ENCODE results near the gene NAMPT.

Gene NAMPT

DNA sequence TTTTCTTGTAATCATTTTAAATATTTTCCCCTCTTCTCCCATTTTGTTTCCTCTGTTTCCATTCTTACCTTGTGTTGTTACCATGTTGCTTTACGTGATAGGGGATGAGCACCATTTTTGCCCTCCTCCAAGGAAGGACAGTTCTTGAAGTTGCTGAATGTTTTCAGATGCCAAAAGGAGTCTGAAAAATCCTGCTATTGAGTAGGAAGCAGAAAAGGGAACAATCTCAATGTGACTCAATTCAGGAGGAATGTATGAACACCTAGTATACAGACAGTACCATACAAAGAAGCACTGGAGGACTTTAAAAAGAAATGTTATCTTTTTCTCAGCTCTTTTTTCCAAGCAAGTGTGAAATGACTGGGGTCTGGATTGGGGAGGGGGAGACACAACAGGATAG lies 5.1 kb upstream of the NAMPT start:
- no peak overlapping the region for H3K4me3 ChIP-seq
- DNase-seq (ENCODE audit: low read depth, low spot score) = no peak
- no peaks in the 10 kb centered on the region for H3K36me3 ChIP-seq (ENCODE audit: insufficient read depth, low read length)
- H3K9ac ChIP-seq (ENCODE audit: insufficient read length) = no peak overlapping the region
- H3K27ac ChIP-seq = no peak overlapping the region
- H3K9me3 ChIP-seq (ENCODE audit: low read depth, low read length) = no peaks in the 10 kb centered on the region
- TF ChIP-seq EZH2 (IDR thresholded peaks at IDR 0.05) = no peak
- no peak for TF ChIP-seq FOXP2 (optimal IDR thresholded peaks at IDR 0.05; ENCODE audit: control extremely low read depth, extremely low read length, insufficient read depth)
- no peak for TF ChIP-seq POLR2AphosphoS5 (IDR thresholded peaks at IDR 0.05; ENCODE audit: borderline replicate concordance, low read depth, low read length)

DNA sequence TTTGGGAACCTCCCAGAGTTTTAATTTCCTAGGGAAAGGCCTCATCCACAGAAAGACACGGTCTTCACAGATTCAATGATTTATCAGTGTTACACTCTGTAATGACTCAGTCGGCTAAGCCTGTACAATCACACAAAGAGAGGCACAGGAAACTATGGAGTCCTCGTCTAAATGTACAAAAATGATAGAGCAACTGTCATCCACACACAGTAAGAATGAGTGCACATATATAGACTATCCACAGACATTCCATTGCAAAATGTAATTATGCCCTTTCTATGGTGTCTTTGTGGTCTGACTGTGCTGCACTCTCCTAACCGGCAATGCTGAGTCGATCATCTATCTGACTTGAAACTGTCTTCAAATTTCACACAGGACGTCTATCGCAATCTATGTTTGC lies 3.5 kb upstream of the NAMPT start:
- Histone ChIP-seq H3K36me3 (ENCODE audit: insufficient read depth, low read length) (no peaks in the 10 kb centered on the region), H3K9me3 (ENCODE audit: low read depth, low read length) (no peaks in the 10 kb centered on the region), H3K27ac (no peak overlapping the region), H3K4me3 (no peak overlapping the region), H3K9ac (ENCODE audit: insufficient read length) (no peak overlapping the region)
- DNase-seq (ENCODE audit: low read depth, low spot score) = no peak
- TF ChIP-seq POLR2AphosphoS5 (IDR thresholded peaks at IDR 0.05; ENCODE audit: borderline replicate concordance, low read depth, low read length) = no peak
- TF ChIP-seq EZH2 (IDR thresholded peaks at IDR 0.05) = no peak
- TF ChIP-seq FOXP2 (optimal IDR thresholded peaks at IDR 0.05; ENCODE audit: control extremely low read depth, extremely low read length, insufficient read depth) = no peak

DNA sequence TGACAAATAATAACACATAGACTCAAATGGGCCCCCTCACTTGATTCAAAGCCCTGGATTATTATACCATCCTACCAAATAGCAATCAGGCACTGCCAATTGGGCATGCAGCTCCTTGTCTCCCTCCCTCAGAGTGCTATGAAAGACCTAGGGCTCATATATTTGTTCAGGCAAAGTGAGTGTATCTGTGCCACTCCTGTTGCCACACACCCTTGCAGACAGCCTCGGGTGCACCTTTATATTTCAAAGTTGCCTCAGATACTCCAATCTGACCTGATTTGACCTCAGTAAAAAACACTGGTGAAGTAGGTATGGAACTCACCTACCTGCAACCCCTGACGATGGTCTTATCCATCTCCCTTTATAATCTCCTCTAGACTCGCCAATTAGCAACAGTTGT lies 3.0 kb upstream of the NAMPT start:
- Histone ChIP-seq H3K4me3 (no peak overlapping the region), H3K9me3 (ENCODE audit: low read depth, low read length) (no peaks in the 10 kb centered on the region), H3K9ac (ENCODE audit: insufficient read length) (no peak overlapping the region), H3K27ac (no peak overlapping the region), H3K36me3 (ENCODE audit: insufficient read depth, low read length) (no peaks in the 10 kb centered on the region)
- TF ChIP-seq POLR2AphosphoS5 (IDR thresholded peaks at IDR 0.05; ENCODE audit: borderline replicate concordance, low read depth, low read length) (no peak), FOXP2 (optimal IDR thresholded peaks at IDR 0.05; ENCODE audit: control extremely low read depth, extremely low read length, insufficient read depth) (no peak), EZH2 (IDR thresholded peaks at IDR 0.05) (no peak)
- no peak for DNase-seq (ENCODE audit: low read depth, low spot score)

DNA sequence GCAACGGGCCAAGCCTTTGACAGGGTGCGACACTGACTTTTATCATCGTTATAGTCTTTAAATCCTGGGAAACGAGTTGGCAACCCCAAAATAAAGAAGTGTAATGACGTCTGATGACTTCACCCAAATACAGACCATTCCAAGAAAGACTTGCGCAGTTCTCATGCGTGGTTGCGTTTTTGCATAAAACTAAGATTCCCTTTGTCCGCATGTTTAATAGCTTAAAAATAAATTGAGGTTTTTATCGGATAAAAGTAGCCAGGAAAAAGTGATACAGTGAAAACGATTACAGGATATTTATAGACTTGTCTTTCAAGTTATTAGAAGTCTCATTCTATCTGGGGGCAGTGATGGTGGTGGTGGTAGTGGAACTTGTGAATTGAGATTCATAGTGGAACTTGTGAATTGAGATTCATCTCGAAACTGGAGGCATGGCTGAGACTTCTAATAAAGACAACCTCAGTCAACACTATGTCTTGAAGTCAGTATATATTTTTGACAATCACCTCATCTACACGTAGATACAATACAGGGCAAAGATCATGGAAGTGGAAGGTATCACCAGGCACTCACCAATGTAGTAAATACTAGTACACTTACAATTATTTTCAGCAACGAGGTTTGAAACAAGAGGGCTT lies 1.2 kb upstream of the NAMPT start:
- Histone ChIP-seq H3K9ac (ENCODE audit: insufficient read length) (no peak overlapping the region), H3K9me3 (ENCODE audit: low read depth, low read length) (no peaks in the 10 kb centered on the region), H3K27ac (no peak overlapping the region), H3K4me3 (peak overlapping the region; percentile 81), H3K36me3 (ENCODE audit: insufficient read depth, low read length) (no peaks in the 10 kb centered on the region)
- no peak for DNase-seq (ENCODE audit: low read depth, low spot score)
- TF ChIP-seq POLR2AphosphoS5 (IDR thresholded peaks at IDR 0.05; ENCODE audit: borderline replicate concordance, low read depth, low read length) (no peak), EZH2 (IDR thresholded peaks at IDR 0.05) (no peak), FOXP2 (optimal IDR thresholded peaks at IDR 0.05; ENCODE audit: control extremely low read depth, extremely low read length, insufficient read depth) (no peak)

DNA sequence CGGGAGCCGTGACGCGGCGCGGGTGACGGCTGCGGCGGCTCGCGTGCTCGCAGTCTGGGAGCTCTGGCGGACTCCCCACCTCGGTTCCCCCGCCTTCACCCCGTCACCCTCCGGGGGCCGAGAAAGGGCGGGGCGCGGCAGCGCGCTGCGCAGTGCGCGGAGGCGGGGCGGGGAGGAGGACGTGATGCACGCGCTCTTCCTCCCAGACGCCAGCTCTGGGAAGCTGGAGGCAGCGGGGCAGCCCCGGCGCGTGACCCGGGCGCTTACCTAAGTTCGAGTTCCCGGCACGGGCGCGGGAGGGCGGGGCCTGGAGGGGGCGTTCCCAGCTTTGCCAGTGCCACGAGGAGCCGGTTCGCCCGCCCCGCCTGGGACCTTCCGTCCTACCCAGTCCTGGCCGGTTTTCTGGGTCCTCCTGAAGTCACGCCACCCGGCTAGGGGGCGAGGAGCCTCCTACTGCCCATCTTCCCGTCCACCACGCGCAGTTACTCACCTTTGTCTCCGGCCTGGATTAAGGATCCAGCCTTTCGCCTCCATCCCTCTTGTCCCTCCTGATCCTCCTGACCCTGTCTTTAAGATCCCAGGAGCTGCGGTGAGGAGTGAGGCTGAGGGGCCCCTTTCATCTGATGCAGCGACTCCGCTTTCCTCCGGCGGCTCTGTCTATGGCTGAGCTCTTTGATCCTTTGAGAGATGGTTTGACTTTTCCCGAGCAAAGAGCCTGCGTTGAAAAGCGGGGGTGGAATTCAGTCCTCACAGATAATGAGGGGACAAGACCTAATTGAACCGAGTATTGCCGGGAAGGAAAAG lies 470 bp upstream of the NAMPT start:
- peak; percentile 82 for TF ChIP-seq POLR2AphosphoS5 (IDR thresholded peaks at IDR 0.05; ENCODE audit: borderline replicate concordance, low read depth, low read length)
- TF ChIP-seq EZH2 (IDR thresholded peaks at IDR 0.05) = no peak
- TF ChIP-seq FOXP2 (optimal IDR thresholded peaks at IDR 0.05; ENCODE audit: control extremely low read depth, extremely low read length, insufficient read depth) = peak; percentile 26
- peak overlapping the region; percentile 81 for H3K4me3 ChIP-seq
- DNase-seq (ENCODE audit: low read depth, low spot score) = peak; percentile 50
- peak overlapping the region; percentile 40; the same call in 1 of the 2 replicates for H3K27ac ChIP-seq
- H3K9ac ChIP-seq (ENCODE audit: insufficient read length) = peak overlapping the region; percentile 80
- no peaks in the 10 kb centered on the region for H3K9me3 ChIP-seq (ENCODE audit: low read depth, low read length)
- no peaks in the 10 kb centered on the region for H3K36me3 ChIP-seq (ENCODE audit: insufficient read depth, low read length)

DNA sequence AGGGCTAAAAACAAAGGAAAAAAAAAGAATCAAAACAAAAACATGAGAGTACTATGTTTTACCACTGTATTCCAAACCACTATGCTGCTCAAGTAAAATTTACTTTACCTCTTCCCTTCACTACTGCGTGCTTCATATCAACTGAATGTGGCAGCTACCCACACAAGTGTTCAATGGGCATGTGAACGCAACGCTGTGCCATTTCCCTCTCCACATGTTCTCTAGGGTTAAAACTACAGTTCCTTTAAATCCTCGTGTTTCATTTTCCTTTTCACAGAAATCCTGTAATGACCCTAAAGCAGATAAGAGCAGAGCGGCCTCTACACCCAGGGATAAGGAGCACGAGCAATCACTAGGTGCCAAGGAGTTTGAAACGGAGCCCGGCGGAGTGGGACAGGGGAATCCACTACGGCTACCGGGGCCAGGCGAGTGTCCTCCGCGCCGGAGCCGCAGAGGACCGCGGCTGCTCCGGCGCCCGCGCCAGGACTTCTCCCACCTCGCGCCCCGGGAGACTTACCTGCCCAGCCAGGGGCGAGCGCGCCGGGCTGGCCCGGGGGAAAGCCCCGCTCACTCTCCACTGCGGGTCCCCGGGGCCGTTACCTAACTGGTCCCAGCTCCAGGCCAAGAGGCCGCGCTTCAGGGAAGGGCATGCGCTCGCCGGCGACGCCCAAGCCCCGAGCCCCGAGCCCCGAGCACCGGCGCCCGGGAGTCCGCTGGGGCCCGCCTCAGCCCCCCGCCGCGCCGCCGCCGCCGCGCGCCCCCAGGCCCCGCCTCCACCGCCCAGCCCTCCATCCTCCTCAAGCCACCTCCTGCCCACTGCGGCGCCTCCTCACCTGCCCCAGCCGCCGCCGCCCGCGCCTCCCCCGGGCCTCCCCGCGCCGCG lies 711 bp downstream of the NAMPT start:
- Histone ChIP-seq H3K4me3 (peak overlapping the region; percentile 81), H3K27ac (no peak overlapping the region), H3K9ac (ENCODE audit: insufficient read length) (peak overlapping the region; percentile 77), H3K9me3 (ENCODE audit: low read depth, low read length) (no peaks in the 10 kb centered on the region), H3K36me3 (ENCODE audit: insufficient read depth, low read length) (no peaks in the 10 kb centered on the region)
- no peak for DNase-seq (ENCODE audit: low read depth, low spot score)
- TF ChIP-seq FOXP2 (optimal IDR thresholded peaks at IDR 0.05; ENCODE audit: control extremely low read depth, extremely low read length, insufficient read depth) (no peak), POLR2AphosphoS5 (IDR thresholded peaks at IDR 0.05; ENCODE audit: borderline replicate concordance, low read depth, low read length) (no peak), EZH2 (IDR thresholded peaks at IDR 0.05) (no peak)

DNA sequence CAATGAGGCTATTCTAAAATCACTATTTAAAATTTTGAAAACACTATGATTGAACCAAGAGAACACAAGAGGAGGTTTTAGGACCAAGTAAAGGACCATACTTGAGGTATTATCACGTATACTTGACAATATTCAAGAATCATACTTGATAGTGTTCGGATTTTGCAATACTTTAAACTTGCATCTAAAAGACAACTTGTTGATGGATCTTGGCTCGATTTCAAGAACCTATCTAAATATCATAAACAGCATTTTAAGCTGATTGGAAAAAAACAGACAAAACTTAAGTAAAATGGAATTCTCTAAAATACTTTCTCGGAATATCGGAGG lies 1.3 kb downstream of the NAMPT start:
- Histone ChIP-seq H3K4me3 (peak overlapping the region; percentile 81), H3K27ac (no peak overlapping the region), H3K9me3 (ENCODE audit: low read depth, low read length) (no peaks in the 10 kb centered on the region), H3K9ac (ENCODE audit: insufficient read length) (peak overlapping the region; percentile 77), H3K36me3 (ENCODE audit: insufficient read depth, low read length) (no peaks in the 10 kb centered on the region)
- TF ChIP-seq FOXP2 (optimal IDR thresholded peaks at IDR 0.05; ENCODE audit: control extremely low read depth, extremely low read length, insufficient read depth) (no peak), EZH2 (IDR thresholded peaks at IDR 0.05) (no peak), POLR2AphosphoS5 (IDR thresholded peaks at IDR 0.05; ENCODE audit: borderline replicate concordance, low read depth, low read length) (no peak)
- no peak for DNase-seq (ENCODE audit: low read depth, low spot score)

DNA sequence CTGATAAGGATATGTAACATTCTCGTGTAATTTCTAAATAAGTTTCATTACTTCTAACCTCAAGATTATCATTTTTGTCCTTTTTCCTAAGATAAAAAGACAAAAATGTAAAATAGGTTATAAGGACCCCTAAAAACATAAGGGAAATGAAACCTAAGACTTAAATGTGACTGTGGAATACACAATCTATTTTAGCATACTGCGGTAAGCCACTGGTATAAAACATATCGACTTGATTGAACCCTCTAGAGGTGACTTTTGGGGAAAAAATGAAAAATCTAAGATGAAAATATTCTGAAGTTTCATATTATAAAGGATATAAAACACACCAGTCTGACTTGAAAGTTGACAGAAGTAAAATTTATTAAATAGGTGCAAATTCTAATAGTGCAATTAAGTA lies 1.9 kb downstream of the NAMPT start:
- H3K9ac ChIP-seq (ENCODE audit: insufficient read length) = no peak overlapping the region
- no peaks in the 10 kb centered on the region for H3K9me3 ChIP-seq (ENCODE audit: low read depth, low read length)
- no peak overlapping the region for H3K27ac ChIP-seq
- no peak for DNase-seq (ENCODE audit: low read depth, low spot score)
- no peak overlapping the region; the same call in 1 of the 2 replicates for H3K4me3 ChIP-seq
- TF ChIP-seq POLR2AphosphoS5 (IDR thresholded peaks at IDR 0.05; ENCODE audit: borderline replicate concordance, low read depth, low read length) = no peak
- no peak for TF ChIP-seq EZH2 (IDR thresholded peaks at IDR 0.05)
- TF ChIP-seq FOXP2 (optimal IDR thresholded peaks at IDR 0.05; ENCODE audit: control extremely low read depth, extremely low read length, insufficient read depth) = no peak
- H3K36me3 ChIP-seq (ENCODE audit: insufficient read depth, low read length) = no peaks in the 10 kb centered on the region

Measured in SK-N-MC (cell line).